ENCODE measurements around the gene MRPL1. TPM values are rescaled to one million over a fixed set of nuclear protein-coding genes. Genes with fewer than 3 reads are reported as not detected.

Gene MRPL1
- total and polyA plus RNA-seq, 2 of the 13 experiments (the other 11 are each of a cell fraction or from before 2014, with no cell fraction given): 23.3 to 61.5 TPM

GRCh38 chr4:77818073-77818601, 44.5 kb upstream of the MRPL1 start:
- FAIRE-seq (peak; percentile 89), DNase-seq (ENCODE audit: low spot score) (peak; percentile 85), ATAC-seq (peak; percentile 82)
- H4K20me1 ChIP-seq (ENCODE audit: insufficient read depth, low read length): no peaks in the 10 kb centered on the region; the same call in 1 of the 2 replicates
- peak overlapping the region; percentile 95 for H3K9ac ChIP-seq (ENCODE audit: insufficient read depth, low read depth, low read length)
- peak overlapping the region; percentile 86 for H3K4me2 ChIP-seq (ENCODE audit: low read depth, low read length)
- H3K9me3 ChIP-seq (ENCODE audit: low read length): no peaks in the 10 kb centered on the region
- POLR2A ChIA-PET: interaction anchor here (1.3 to 2.8 kb wide), 6 partner anchors 9 to 319 kb away, joined by 3 to 44 read pairs (median 4); partner anchors contain the start of gene MRPL1
- peak overlapping the region; percentile 94 to 100 (median 99) for H3K4me3 ChIP-seq (replicated peaks in 1 of 3; ENCODE audit: insufficient read depth in 1 of 3, low read depth in 2 of 3, low read length in 3 of 3)
- no peak overlapping the region for H2AFZ ChIP-seq (ENCODE audit: low read length)
- H3K79me2 ChIP-seq (ENCODE audit: insufficient read depth, low read length): peaks cover 59% of the 10 kb centered on the region
- CTCF ChIA-PET (ENCODE audit: low intra/inter-chr PET ratio, low total read pairs): no interaction called here
- in situ Hi-C loops (cut with HindIII; ENCODE audit: extremely low pct_ligation_motif_present, low pct_unique_long_range_greater_than_20kb): loop anchor here (5.0 kb wide), 1 partner anchor 44 kb away; the partner anchor contains the start of gene MRPL1
- 3% methylated on average over 13 of the region's 13 CpGs for WGBS (ENCODE audit: low lambda C conversion rate)
- peaks cover 36% of the 10 kb centered on the region for H3K4me1 ChIP-seq (ENCODE audit: insufficient read depth, low read length)
- peak overlapping the region; percentile 93 for H3K27ac ChIP-seq (ENCODE audit: extremely low read length, insufficient read depth, low read length)
- H3K36me3 ChIP-seq (replicated peaks in 1 of 2; ENCODE audit: control insufficient read depth in 1 of 2, insufficient read depth in 2 of 2, low read length in 2 of 2): no peaks in the 10 kb centered on the region
- H3K27me3 ChIP-seq (ENCODE audit: control insufficient read depth in 1 of 2, insufficient read depth in 2 of 2, low read length in 2 of 2): no peaks in the 10 kb centered on the region; a peak in 1 of 5 replicates
- intact Hi-C loops (cut with micrococcal nuclease; ENCODE audit: unreplicated experiment): loop anchor here (5.0 kb wide), 1 partner anchor 64 kb away; no protein-coding TSS in a partner anchor
- TSS peak; percentile 83 for BruUV-seq (replicated peaks)
- TF ChIP-seq PRDM15 (CRISPR knock-in tag; IDR thresholded peaks at IDR 0.05) (peak; percentile 75), ZNF549 (CRISPR knock-in tag; IDR thresholded peaks at IDR 0.05) (no peak), GMEB1 (CRISPR knock-in tag; IDR thresholded peaks at IDR 0.05; ENCODE audit: borderline replicate concordance) (peak; percentile 51), TRAFD1 (CRISPR knock-in tag; IDR thresholded peaks at IDR 0.05; ENCODE audit: borderline replicate concordance) (0 out of 2 replicates have a peak, but pooled peaks have one; percentile 47), SMC3 (IDR thresholded peaks at IDR 0.05; ENCODE audit: low read length) (peak; percentile 2; the same call in 1 of the 2 replicates), ZNF800 (CRISPR knock-in tag; IDR thresholded peaks at IDR 0.05) (no peak), FOXP1 (IDR thresholded peaks at IDR 0.05) (no peak), FOXP1 (CRISPR knock-in tag; IDR thresholded peaks at IDR 0.05) (peak; percentile 16; the same call in 1 of the 2 replicates), SNAPC2 (CRISPR knock-in tag; IDR thresholded peaks at IDR 0.05) (no peak), SALL2 (CRISPR knock-in tag; IDR thresholded peaks at IDR 0.05) (0 out of 2 replicates have a peak, but pooled peaks have one; percentile 21), ZFP36L1 (CRISPR knock-in tag; IDR thresholded peaks at IDR 0.05) (peak; percentile 79; the same call in 1 of the 2 replicates), BCL6 (CRISPR knock-in tag; IDR thresholded peaks at IDR 0.05) (peak; percentile 13; the same call in 1 of the 2 replicates), ZBTB44 (CRISPR knock-in tag; IDR thresholded peaks at IDR 0.05) (no peak)
